H9 (cell line): ENCODE data around the gene HSFX4. TPM values are rescaled to one million over a fixed set of nuclear protein-coding genes. Genes with fewer than 3 reads are reported as not detected.

ENCODE experiments used
- DNase-seq: peaks from one replicate; pipeline ENCODE4 v3.0.0-alpha.2; 2017
- H2AFZ ChIP-seq: one replicate; pipeline ENCODE4 v1.6.1; 2013; ENCODE audit warnings: mild to moderate bottlenecking, low read length, control low read depth, moderate library complexity
- H2AK5ac ChIP-seq: 2 replicates; pipeline ENCODE4 v1.6.1; 2013; ENCODE audit warnings: low read length, control low read depth, mixed read lengths; ENCODE audit not compliant: insufficient read length
- H2BK120ac ChIP-seq: one replicate; pipeline ENCODE4 v1.6.1; 2013; ENCODE audit warnings: low read depth, mild to moderate bottlenecking, low read length, control low read depth, inconsistent platforms; ENCODE audit not compliant: poor library complexity, severe bottlenecking
- H2BK12ac ChIP-seq: 2 replicates; pipeline ENCODE4 v1.6.1; 2013; ENCODE audit warnings: low read length, control low read depth, mixed read lengths, low read depth; ENCODE audit not compliant: insufficient read length
- H2BK15ac ChIP-seq: 2 replicates; pipeline ENCODE4 v1.6.1; 2013; ENCODE audit warnings: low read depth, low read length, control low read depth
- H2BK20ac ChIP-seq: one replicate; pipeline ENCODE4 v1.6.1; 2013; ENCODE audit warnings: low read depth, mild to moderate bottlenecking, low read length, control low read depth, inconsistent platforms; ENCODE audit not compliant: poor library complexity, severe bottlenecking
- H2BK5ac ChIP-seq: 2 replicates; pipeline ENCODE4 v1.6.1; 2013; ENCODE audit warnings: low read length, control low read depth, mixed read lengths; ENCODE audit not compliant: insufficient read length
- H3K14ac ChIP-seq: 2 replicates; pipeline ENCODE4 v1.6.1; 2013; ENCODE audit warnings: low read length, control low read depth; ENCODE audit not compliant: insufficient read depth
- H3K18ac ChIP-seq: 2 replicates; pipeline ENCODE4 v1.6.1; 2013; ENCODE audit warnings: low read depth, mild to moderate bottlenecking, mixed read lengths, low read length, control low read depth; ENCODE audit not compliant: insufficient read length
- H3K23ac ChIP-seq: 2 replicates; pipeline ENCODE4 v1.6.1; 2013; ENCODE audit warnings: low read length, control low read depth, mixed read lengths, low read depth; ENCODE audit not compliant: insufficient read length
- H3K23me2 ChIP-seq: 2 replicates; pipeline ENCODE4 v1.6.1; 2013; ENCODE audit warnings: low read depth, mild to moderate bottlenecking, mixed read lengths, low read length, control low read depth; ENCODE audit not compliant: insufficient read length, poor library complexity, severe bottlenecking
- H3K27ac ChIP-seq: 2 replicates; pipeline ENCODE4 v1.5.1; 2013; ENCODE audit warnings: low read length, control low read depth, mixed read lengths, low read depth; ENCODE audit not compliant: insufficient read length
- H3K27me3 ChIP-seq: 2 replicates; pipeline ENCODE4 v1.6.1; 2013; ENCODE audit warnings: low read length, control low read depth, inconsistent platforms; ENCODE audit not compliant: insufficient read depth
- H3K4ac ChIP-seq: 2 replicates; pipeline ENCODE4 v1.6.1; 2013; ENCODE audit warnings: low read depth, mild to moderate bottlenecking, control low read depth, inconsistent platforms, low read length, moderate library complexity
- H3K4me1 ChIP-seq: 2 replicates; pipeline ENCODE4 v1.6.1; 2013; ENCODE audit warnings: low read length, control low read depth, inconsistent platforms; ENCODE audit not compliant: insufficient read depth
- H3K4me2 ChIP-seq: 2 replicates; pipeline ENCODE4 v1.6.1; 2013; ENCODE audit warnings: low read length, control low read depth, mixed read lengths; ENCODE audit not compliant: insufficient read length, insufficient read depth
- H3K56ac ChIP-seq: 2 replicates; pipeline ENCODE4 v1.6.1; 2013; ENCODE audit warnings: low read depth, mild to moderate bottlenecking, mixed read lengths, low read length, control low read depth; ENCODE audit not compliant: insufficient read length
- H3K79me1 ChIP-seq: 2 replicates; pipeline ENCODE4 v1.6.1; 2013; ENCODE audit warnings: low read depth, mild to moderate bottlenecking, moderate library complexity, low read length, control low read depth, inconsistent platforms; ENCODE audit not compliant: insufficient read depth, poor library complexity, severe bottlenecking
- H3K79me2 ChIP-seq: 2 replicates; pipeline ENCODE4 v1.6.1; 2013; ENCODE audit warnings: low read length, control low read depth, inconsistent platforms; ENCODE audit not compliant: insufficient read depth
- H3K9ac ChIP-seq: 2 replicates; pipeline ENCODE4 v1.6.1; 2013; ENCODE audit warnings: low read length, control low read depth, mixed read lengths; ENCODE audit not compliant: insufficient read length; ENCODE audit errors: extremely low read depth
- H3K9me3 ChIP-seq: one replicate; pipeline ENCODE4 v1.6.1; 2013; ENCODE audit warnings: low read depth, low read length, inconsistent platforms; ENCODE audit not compliant: control insufficient read depth
- H3T11ph ChIP-seq: one replicate; pipeline ENCODE4 v1.6.1; 2013; ENCODE audit warnings: mild to moderate bottlenecking, low read length, control low read depth, inconsistent platforms
- H4K20me1 ChIP-seq: one replicate; pipeline ENCODE4 v1.6.1; 2013; ENCODE audit not compliant: control insufficient read depth, insufficient read length, insufficient read depth
- H4K5ac ChIP-seq: 2 replicates; pipeline ENCODE4 v1.6.1; 2013; ENCODE audit warnings: low read depth, mild to moderate bottlenecking, mixed read lengths, low read length, control low read depth; ENCODE audit not compliant: insufficient read length
- H4K8ac ChIP-seq: replicated peaks from 2 replicates; pipeline ENCODE4 v1.6.1; 2013; ENCODE audit warnings: low read length, control low read depth, mixed read lengths, low read depth; ENCODE audit not compliant: insufficient read length
- H4K91ac ChIP-seq: 2 replicates; pipeline ENCODE4 v1.6.1; 2013; ENCODE audit warnings: low read depth, mild to moderate bottlenecking, moderate library complexity, mixed read lengths, low read length, control low read depth; ENCODE audit not compliant: insufficient read length
- H3K27ac Mint-ChIP-seq, 3 experiments: 2 replicates in 2 of 3; 3 replicates in 1 of 3; pipeline ENCODE4 v1.8.0; 2020 to 2021; ENCODE audit warnings: mixed read lengths in 3 of 3, mild to moderate bottlenecking in 1 of 3, moderate library complexity in 1 of 3
- H3K27me3 Mint-ChIP-seq: 2 replicates; pipeline ENCODE4 v1.8.0; 2021; ENCODE audit warnings: low read depth, mild to moderate bottlenecking, moderate library complexity, mixed read lengths
- H3K36me3 Mint-ChIP-seq, 3 experiments: 2 replicates in 2 of 3; 3 replicates in 1 of 3; pipeline ENCODE4 v1.8.0; 2020 to 2021; ENCODE audit warnings: low read depth in 3 of 3, mixed read lengths in 3 of 3; ENCODE audit not compliant: insufficient read depth in 1 of 3
- H3K4me1 Mint-ChIP-seq, 2 experiments: 2 replicates each; pipeline ENCODE4 v1.8.0; 2020; ENCODE audit warnings: mixed read lengths in 2 of 2
- H3K4me3 Mint-ChIP-seq, 2 experiments: 2 replicates in 1 of 2; 3 replicates in 1 of 2; pipeline ENCODE4 v1.8.0; 2020 to 2021; ENCODE audit warnings: mild to moderate bottlenecking in 2 of 2, mixed read lengths in 2 of 2, moderate library complexity in 1 of 2
- H3K9me3 Mint-ChIP-seq, 2 experiments: 2 replicates in 1 of 2; 3 replicates in 1 of 2; pipeline ENCODE4 v1.8.0; 2020; ENCODE audit warnings: mild to moderate bottlenecking in 2 of 2, mixed read lengths in 2 of 2, moderate library complexity in 1 of 2
- WGBS: extraction: QIAGEN DNeasy Blood & Tissue Kit; methylation state at CpG from one replicate; pipeline ENCODE4 v1.1.7; 2013; ENCODE audit warnings: missing lambda C conversion rate, low lambda C conversion rate, mixed read lengths; ENCODE audit not compliant: insufficient read length; ENCODE audit errors: extremely low coverage; 5-methylcytosine and 5-hydroxymethylcytosine counted together
- total RNA-seq: library from RNA; stranded (reverse); gene quantifications from 2 replicates; pipeline ENCODE4 v1.2.1, GENCODE V29; 2021
- TF ChIP-seq, protein P1 (sequence below): fragments of 200-600 bp; sonication (generic); conservative IDR thresholded peaks from 3 replicates; pipeline ENCODE4 v1.8.0; 2021; ENCODE audit warnings: antibody characterized with exemption, mild to moderate bottlenecking

Gene HSFX4
- total RNA-seq, 1 experiment from 2014 or later: not detected

DNA sequence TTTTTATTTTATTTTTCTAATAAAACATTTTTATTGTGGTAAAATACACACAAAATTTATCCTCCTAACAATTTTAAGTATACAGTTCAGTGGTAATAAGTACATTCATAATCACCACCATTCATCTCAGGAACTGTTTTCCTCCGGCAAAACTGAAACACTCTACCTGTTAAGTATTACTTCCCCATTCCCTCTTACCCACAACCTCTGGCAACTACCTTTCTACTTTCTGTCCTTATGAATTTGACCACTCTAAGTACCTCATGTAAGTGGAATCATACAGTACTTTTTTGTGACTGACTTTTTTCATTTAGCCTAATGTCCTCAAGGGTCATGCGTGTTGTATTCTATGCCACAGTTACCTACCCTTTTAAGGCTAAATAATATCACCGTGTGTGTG, 21.1 kb upstream of the HSFX4 start:
- no peak overlapping the region for H2AFZ ChIP-seq
- Mint-ChIP-seq H3K36me3 (peaks cover 0 to 4% (median 1%) of the 10 kb centered on the region in 3 experiments; a peak in 1 of 7 replicates), H3K4me3 (no peak overlapping the region), H3K9me3 (peaks cover 43 to 59% of the 10 kb centered on the region in 2 experiments), H3K27me3 (peaks cover 1% of the 10 kb centered on the region; the same call in 1 of the 2 replicates), H3K4me1 (peaks cover 8% of the 10 kb centered on the region in 2 experiments), H3K27ac (no peak overlapping the region)
- no peak overlapping the region for H2BK12ac ChIP-seq
- no peaks in the 10 kb centered on the region for H3K23me2 ChIP-seq
- H4K8ac ChIP-seq: no peak overlapping the region
- TF ChIP-seq, protein P1, sequence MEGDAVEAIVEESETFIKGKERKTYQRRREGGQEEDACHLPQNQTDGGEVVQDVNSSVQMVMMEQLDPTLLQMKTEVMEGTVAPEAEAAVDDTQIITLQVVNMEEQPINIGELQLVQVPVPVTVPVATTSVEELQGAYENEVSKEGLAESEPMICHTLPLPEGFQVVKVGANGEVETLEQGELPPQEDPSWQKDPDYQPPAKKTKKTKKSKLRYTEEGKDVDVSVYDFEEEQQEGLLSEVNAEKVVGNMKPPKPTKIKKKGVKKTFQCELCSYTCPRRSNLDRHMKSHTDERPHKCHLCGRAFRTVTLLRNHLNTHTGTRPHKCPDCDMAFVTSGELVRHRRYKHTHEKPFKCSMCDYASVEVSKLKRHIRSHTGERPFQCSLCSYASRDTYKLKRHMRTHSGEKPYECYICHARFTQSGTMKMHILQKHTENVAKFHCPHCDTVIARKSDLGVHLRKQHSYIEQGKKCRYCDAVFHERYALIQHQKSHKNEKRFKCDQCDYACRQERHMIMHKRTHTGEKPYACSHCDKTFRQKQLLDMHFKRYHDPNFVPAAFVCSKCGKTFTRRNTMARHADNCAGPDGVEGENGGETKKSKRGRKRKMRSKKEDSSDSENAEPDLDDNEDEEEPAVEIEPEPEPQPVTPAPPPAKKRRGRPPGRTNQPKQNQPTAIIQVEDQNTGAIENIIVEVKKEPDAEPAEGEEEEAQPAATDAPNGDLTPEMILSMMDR: no peak
- no peak overlapping the region for H3K4me2 ChIP-seq
- no peak overlapping the region for H2BK120ac ChIP-seq
- no peak overlapping the region for H3K4ac ChIP-seq
- no peak overlapping the region for H3K14ac ChIP-seq
- no peak for DNase-seq
- no peak overlapping the region for H4K91ac ChIP-seq
- no peak overlapping the region for H3K9ac ChIP-seq
- H2BK20ac ChIP-seq: no peak overlapping the region
- no peaks in the 10 kb centered on the region; the same call in 1 of the 2 replicates for H3K4me1 ChIP-seq
- H4K5ac ChIP-seq: no peak overlapping the region
- no peaks in the 10 kb centered on the region for H3K79me2 ChIP-seq
- H4K20me1 ChIP-seq: no peaks in the 10 kb centered on the region
- no peak overlapping the region for H3K27ac ChIP-seq
- no peak overlapping the region for H2AK5ac ChIP-seq
- no peak overlapping the region for H3K23ac ChIP-seq
- no peak overlapping the region for H2BK5ac ChIP-seq
- peaks cover 27% of the 10 kb centered on the region for H3K9me3 ChIP-seq
- H3T11ph ChIP-seq: no peak overlapping the region
- no CpG with 5 or more reads among the region's 3 CpGs for WGBS
- no peak overlapping the region for H3K56ac ChIP-seq
- no peak overlapping the region for H3K18ac ChIP-seq
- no peaks in the 10 kb centered on the region for H3K27me3 ChIP-seq
- no peaks in the 10 kb centered on the region for H3K79me1 ChIP-seq
- no peak overlapping the region for H2BK15ac ChIP-seq
